GM21367 (cell line): ENCODE data around the gene RGR.

Experiments
- ATAC-seq: cut with Tn5 transposase; IDR thresholded peaks from one replicate; pipeline ENCODE4 v1.9.1; 2021; ENCODE audit not compliant: unreplicated experiment

RGR gene, protein sequence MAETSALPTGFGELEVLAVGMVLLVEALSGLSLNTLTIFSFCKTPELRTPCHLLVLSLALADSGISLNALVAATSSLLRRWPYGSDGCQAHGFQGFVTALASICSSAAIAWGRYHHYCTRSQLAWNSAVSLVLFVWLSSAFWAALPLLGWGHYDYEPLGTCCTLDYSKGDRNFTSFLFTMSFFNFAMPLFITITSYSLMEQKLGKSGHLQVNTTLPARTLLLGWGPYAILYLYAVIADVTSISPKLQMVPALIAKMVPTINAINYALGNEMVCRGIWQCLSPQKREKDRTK

GRCh38 chr10:84244651-84245270, at the start of gene RGR:
Gene RGR (plus strand): TSS chr10:84245053. CDS start chr10:84245091, 38 bp downstream.
- ATAC-seq = no peak

GRCh38 chr10:84196083-84196482, 48.8 kb upstream of the RGR start:
- ATAC-seq = no peak

DNA sequence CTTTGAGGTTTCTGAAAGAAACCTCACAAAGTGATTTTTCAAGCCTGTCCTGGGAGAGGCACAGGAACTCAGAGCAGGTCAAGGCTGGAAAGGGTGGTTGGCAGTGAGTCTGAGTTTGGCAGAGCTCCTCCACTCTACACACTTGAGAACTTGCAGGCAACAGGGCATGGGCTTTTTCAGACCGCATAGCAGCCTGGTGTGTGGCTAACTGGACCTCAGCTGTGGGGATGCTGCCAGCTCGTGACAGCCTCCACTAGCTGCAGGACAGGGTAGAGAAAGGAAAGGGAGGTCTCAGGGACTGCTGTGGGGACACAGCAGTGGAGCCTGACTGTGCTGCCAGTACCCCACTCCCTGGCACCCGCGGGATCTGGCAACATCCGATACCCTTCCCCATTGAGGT, 47.9 kb upstream of the RGR start:
- no peak for ATAC-seq

DNA sequence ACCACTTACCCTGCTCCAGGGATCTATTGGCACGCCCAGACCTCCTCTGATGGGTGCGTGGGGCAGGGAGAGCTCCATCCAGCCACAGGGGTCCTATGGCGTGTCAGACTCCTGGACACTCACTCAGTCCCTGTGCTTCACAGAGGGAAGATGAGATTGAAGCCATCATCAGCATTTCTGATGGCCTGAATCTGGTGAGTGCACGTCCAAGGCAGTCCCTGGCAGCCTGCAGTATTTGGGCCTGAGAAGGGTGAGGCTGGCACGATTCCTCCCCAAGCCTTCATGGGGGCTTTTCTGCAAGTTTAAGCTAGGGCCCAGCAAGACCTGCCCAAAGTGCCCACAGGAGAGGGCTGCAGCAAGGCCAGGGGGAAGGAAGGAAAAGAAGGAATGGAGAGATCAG, 47.2 kb upstream of the RGR start:
- no peak for ATAC-seq

DNA sequence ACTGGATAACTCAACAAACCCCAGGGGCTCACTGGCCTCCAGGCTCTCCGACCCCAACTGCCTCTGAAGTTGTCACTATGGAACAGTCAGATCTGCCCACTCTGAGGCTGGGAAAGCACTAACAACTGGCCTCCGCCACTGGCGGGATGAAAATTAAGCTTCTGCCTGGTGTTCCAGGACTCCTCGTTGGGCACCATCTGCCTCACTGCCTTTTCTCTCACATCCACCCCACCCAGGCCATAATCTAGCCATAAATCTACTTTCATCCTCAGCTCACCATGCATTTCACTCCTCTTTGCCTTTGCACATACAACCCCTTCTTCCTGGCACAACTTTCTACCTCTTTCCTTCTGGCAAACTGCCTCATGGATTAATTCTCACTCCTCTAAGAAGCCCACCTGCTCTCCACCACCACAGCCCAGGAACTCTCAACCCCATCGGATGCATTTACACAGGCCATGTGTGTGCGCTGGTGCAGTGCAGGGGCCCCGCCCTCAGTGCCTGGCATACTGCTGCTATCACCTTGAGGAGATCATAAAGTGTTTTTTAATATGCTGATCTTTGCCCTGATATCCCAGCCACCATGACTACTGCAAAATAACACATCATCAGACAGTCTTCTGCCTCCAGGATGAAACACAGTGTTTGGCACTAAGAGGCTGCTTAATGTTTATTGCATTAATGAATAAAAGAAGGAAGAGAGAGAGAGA, 46.5 kb upstream of the RGR start:
- ATAC-seq = no peak

DNA sequence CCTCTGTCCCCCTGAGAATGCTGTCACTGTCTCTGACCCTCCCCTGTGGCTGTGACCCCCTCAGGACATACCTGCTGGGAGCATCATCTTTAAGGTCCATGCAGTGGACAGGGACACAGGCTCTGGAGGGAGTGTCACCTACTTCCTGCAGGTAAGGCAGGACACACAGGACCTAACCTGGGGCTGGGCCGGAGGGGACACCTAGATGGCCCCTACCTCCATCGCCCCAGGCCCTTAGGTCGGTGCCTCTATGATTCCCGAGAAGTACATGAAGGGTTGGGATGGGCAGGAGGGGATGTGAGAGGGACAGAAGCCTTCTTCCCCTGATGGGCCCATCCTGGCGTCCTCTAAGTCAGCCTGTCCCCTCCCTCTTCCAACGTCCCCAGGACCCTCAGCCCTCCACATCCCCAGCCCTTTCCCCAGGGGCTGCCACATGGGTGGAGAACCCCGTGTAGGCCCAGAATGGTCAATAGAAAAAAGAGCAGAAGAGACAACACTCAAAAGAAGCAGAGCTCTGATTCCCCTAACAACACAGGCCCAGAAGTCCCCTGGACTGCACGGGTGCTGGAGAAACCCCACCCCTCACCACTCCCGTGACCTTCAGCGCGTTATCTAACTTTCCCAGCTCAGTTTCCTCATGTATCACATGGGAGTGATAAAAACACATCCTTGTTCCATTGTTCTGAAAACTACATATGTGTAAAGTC, 44.2 kb upstream of the RGR start:
- ATAC-seq = no peak

GRCh38 chr10:84201244-84201606, 43.6 kb upstream of the RGR start:
- ATAC-seq = no peak

GRCh38 chr10:84201682-84202081, 43.2 kb upstream of the RGR start:
- ATAC-seq = no peak

DNA sequence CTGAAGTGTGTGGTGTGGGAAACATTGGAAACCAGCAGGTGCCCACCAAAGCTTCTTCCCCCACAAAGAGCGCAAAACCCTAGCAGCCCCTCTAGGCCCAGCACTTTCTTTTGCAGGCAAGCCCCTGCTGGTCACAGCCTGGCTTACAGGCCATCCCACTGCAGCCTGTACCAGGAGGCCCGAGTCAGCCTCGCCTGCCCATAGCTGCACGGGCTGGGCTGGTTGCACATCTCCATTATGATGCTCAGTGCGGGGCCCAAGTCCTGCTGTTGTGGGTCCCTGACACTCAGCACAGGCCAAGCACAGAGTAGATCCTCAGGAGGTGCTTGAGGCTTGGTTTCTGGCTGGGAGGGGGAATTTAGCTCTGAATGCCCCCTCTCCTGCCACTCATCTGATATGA, 42.5 kb upstream of the RGR start:
- no peak for ATAC-seq

GRCh38 chr10:84204122-84204521, 40.7 kb upstream of the RGR start:
- peak; percentile 70 for ATAC-seq

DNA sequence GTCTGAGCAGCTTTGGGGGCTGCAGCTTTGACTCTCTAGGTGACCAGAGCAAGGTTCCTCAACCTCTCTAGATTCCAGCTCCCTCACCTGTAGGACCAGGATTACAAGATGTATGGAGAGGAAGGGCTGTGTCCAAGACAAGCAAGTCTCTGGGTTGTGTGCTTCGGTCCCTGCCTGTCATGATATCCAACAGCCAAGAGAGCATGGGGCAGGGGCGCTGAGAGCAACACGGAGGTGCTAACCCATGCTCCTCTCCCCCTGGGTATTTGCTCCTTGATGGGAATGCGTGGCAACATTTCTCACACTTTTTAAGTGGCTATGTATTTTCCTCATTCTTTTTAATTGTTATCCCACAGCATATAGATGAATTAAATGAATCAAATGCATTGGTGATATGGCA, 40.2 kb upstream of the RGR start:
- ATAC-seq = no peak

DNA sequence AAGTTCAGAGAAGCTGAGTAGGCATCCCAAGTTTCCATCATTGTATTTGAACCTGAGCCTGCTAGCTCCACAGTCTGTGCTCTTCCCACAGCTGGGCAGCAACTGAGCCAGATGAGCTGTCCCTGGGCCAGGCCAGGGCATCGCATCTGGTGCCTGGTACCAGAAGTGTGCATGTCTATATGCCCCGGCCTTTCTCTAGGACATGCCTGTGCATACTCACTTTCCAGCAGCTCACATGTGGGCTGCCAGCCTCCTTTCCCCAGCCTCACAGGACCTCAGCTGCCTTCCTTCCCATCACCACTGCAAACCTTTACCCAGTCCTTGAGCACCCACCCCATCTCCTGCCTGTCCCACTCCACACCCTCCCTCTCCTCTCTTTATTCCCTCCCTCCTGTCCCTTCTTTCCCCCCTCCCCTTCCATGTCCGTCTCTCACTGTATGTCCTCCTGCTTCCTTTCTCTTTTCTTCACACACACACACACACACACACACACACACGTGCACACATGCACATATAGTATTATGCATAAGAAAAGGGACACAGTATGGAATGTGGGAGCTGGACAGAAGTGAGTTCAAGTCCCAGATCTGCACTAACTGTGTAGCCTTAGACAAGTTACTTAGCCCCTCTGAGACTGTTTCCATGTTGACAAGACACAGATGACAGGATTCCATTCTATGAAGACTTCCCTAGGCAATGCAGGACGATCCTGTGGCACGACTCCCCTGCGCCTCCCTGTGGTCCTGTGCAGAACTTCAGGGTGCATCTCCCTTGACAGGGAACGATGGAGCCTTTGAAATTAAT, 39.6 kb upstream of the RGR start:
- ATAC-seq = peak; percentile 80

GRCh38 chr10:84205853-84206525, 38.9 kb upstream of the RGR start:
- no peak for ATAC-seq

DNA sequence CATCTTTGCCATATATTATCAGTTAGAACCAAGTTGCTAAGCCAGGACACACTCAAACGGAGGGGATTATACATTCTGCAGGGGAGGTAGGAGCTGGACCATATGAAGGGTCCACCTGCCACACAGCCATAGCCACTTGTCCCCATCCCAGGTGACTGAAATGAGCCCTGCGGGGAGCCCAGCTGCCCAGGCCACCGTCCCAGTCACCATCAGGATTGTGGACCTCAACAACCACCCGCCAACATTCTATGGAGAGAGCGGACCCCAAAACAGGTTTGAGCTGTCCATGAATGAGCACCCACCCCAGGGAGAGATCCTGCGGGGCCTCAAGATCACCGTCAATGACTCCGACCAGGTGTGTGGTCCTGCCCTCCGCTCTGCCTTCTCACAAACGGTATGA, 36.8 kb upstream of the RGR start:
- ATAC-seq = no peak

DNA sequence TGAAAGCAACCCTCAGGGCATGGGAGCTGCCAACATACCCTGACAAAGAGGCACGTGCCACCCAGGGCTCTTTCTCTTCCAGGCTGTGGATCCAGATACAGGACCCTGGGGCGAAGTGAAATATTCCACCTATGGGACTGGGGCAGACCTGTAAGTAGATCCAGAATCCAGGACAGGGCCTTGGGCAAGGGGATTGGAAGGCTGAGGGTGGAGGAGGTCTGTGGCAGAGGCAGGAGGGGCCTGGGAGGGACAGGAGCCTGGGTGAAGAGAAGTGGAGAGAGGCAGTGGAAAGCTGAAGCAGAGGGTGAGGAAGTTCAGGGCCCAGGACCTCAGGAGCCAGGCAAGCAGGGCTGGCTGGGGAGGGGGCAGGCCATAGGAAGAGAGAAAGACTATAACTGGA, 33.3 kb upstream of the RGR start:
- ATAC-seq = no peak

- no peak for ATAC-seq
Measured at GRCh38 chr10:84212014-84212413, 32.8 kb upstream of the RGR start.

DNA sequence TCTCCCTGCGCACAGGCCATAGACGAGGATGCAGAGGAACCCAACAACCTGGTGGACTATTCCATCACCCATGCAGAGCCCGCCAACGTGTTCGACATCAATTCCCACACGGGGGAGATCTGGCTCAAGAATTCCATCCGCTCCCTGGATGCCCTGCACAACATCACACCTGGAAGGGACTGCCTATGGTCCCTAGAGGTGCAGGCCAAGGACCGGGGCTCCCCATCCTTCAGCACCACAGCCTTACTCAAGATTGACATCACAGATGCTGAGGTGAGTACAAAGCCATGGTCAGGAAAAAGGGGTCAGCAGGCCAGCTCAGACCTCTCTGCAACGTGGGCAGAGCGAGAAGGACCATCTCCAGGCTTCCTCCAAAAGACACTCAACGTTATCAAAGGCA, 31.8 kb upstream of the RGR start:
- no peak for ATAC-seq

DNA sequence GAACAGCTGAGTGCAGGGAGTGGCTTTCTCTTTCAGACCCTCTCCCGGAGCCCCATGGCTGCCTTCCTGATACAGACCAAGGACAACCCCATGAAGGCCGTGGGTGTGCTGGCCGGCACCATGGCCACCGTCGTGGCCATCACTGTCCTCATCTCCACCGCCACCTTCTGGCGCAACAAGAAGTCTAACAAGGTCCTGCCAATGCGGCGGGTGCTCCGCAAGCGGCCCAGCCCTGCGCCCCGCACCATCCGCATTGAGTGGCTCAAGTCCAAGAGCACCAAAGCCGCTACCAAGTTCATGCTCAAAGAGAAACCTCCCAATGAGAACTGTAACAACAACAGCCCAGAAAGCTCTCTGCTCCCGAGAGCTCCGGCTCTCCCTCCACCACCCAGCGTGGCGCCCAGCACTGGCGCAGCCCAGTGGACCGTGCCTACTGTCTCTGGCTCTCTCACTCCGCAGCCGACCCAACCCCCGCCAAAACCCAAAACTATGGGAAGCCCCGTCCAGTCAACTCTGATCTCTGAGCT, 30.7 kb upstream of the RGR start:
- no peak for ATAC-seq

DNA sequence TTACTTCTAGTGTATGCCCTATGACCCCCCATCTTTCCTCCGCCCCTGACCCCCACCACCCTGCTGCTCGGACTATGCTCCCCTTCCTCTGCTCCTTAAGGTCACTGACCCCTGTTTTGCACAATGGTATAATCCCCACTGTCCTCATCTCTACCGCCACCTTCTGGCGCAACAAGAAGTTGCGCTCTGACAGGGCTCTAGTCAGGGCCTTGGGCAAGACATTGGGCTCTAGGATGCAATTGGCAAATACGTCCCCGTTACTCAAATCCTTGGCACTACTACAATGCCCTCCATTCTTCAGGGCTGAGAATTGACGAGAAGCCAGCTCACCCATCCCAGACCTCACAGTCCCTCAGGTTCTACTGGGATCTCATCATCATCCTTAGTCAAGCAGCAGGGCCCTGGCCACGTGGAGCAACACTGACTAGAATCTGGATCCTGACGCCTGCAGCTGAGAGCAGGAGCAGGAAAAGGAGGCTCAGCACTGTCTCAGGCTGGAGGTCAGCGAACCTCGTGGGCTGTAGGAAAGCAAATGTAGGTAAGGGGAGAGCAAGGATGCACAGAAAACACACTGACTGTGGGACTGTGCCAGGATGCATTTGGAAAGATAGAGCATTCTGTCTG, 30.1 kb upstream of the RGR start:
- peak; percentile 97 for ATAC-seq

- no peak for ATAC-seq
Measured at GRCh38 chr10:84216834-84217233, 28.0 kb upstream of the RGR start.
